ENCODE results near the gene TIMM22. TPM values are rescaled to one million over a fixed set of nuclear protein-coding genes. Genes with fewer than 3 reads are reported as not detected.

The TIMM22 gene
- total and polyA plus RNA-seq, 12 donors, result 7.8 to 49.0 (median 15.2) TPM

GRCh38 chr17:1029922-1030644, 33.2 kb downstream of the TIMM22 start:
- intact Hi-C loops (cut with DNase I), result no loop called here
- TF ChIP-seq, protein P1, sequence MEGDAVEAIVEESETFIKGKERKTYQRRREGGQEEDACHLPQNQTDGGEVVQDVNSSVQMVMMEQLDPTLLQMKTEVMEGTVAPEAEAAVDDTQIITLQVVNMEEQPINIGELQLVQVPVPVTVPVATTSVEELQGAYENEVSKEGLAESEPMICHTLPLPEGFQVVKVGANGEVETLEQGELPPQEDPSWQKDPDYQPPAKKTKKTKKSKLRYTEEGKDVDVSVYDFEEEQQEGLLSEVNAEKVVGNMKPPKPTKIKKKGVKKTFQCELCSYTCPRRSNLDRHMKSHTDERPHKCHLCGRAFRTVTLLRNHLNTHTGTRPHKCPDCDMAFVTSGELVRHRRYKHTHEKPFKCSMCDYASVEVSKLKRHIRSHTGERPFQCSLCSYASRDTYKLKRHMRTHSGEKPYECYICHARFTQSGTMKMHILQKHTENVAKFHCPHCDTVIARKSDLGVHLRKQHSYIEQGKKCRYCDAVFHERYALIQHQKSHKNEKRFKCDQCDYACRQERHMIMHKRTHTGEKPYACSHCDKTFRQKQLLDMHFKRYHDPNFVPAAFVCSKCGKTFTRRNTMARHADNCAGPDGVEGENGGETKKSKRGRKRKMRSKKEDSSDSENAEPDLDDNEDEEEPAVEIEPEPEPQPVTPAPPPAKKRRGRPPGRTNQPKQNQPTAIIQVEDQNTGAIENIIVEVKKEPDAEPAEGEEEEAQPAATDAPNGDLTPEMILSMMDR (IDR thresholded peaks at IDR 0.05), result no peak
- TF ChIP-seq POLR2A (IDR thresholded peaks at IDR 0.05), result no peak
- Histone ChIP-seq H3K27ac (peak overlapping the region in 4 of 5 donors; percentile 34 to 71 (median 62)), H3K4me1 (replicated peaks in 1 of 2) (peaks cover 16 to 38% of the 10 kb centered on the region in 2 donors), H3K9me3 (replicated peaks in 1 of 3) (no peaks in the 10 kb centered on the region), H3K27me3 (no peaks in the 10 kb centered on the region), H3K36me3 (replicated peaks in 1 of 2) (no peaks in the 10 kb centered on the region), H3K4me3 (no peak overlapping the region)
- DNase-seq, result no peak
- WGBS, 4 donors, result 68 to 97% (median 78%) methylated on average over 11 to 20 of the region's 20 CpGs

DNA sequence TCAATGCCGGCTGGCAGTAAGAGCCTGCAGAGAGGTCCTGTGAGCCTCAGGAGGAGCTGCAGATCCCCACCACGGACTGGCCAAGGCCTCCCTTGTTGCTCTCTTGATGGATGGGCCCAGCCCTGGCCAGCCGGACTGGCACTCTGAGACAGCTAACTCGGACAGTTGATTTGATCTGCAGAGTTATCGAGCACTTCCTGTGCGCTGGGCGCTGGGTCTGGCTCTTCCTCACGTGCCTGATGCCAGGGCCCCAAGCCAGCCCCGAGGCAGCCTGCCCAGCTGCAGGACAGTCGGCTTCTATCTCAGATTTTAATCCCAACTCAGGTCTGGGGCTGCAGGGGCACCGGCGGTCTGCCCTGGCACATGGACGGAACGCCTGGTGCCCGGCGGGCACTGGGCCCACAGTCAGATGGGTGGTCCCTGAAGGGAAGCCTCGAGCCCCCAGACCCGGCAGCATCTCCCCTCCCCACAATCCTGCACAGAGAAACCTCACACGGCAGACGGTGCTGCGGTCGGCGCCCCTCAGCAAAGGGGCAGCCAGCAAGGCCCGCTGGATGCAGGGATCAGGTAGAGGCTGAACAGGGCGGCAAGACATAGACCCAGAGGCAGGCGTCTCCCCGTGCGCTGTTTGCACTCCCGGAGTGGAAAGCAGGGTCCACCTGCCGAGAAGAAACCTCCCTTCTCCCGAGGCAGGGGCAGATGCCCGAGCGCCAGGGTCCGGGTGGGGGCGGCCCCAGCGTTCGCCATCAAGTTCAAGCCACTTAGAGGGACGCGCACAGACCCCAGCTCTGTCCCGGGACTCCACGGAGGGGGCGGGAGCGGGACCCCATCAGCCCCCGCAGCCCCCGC, 34.0 kb downstream of the TIMM22 start:
- WGBS, 4 donors, result 35 to 47% (median 39%) methylated on average over 3 to 45 of the region's 45 CpGs
- peaks cover 16 to 38% of the 10 kb centered on the region in 2 donors for H3K4me1 ChIP-seq (replicated peaks in 1 of 2)
- intact Hi-C loops (cut with DNase I), result no loop called here

GRCh38 chr17:1031711-1032110, 34.8 kb downstream of the TIMM22 start:
- intact Hi-C loops (cut with DNase I), result no loop called here
- no peaks in the 10 kb centered on the region for H3K36me3 ChIP-seq (replicated peaks in 1 of 2)
- WGBS, 4 donors, result 7 to 30% (median 19%) methylated on average over 2 to 35 of the region's 35 CpGs
- H3K9me3 ChIP-seq (replicated peaks in 1 of 3), result no peaks in the 10 kb centered on the region
- no peak for TF ChIP-seq POLR2A (IDR thresholded peaks at IDR 0.05)
- TF ChIP-seq, protein P1 (IDR thresholded peaks at IDR 0.05), result no peak
- peak overlapping the region in 2 of 5 donors; percentile 71 for H3K27ac ChIP-seq
- no peaks in the 10 kb centered on the region for H3K27me3 ChIP-seq
- H3K4me3 ChIP-seq, result peak overlapping the region in 1 of 4 donors; percentile 48
- H3K4me1 ChIP-seq (replicated peaks in 1 of 2), result peaks cover 16 to 38% of the 10 kb centered on the region in 2 donors
- DNase-seq, result peak; percentile 59 to 81 (median 72)

More for the DNA sequence above, 34.0 kb downstream of the TIMM22 start:
- TF ChIP-seq, protein P1 (IDR thresholded peaks at IDR 0.05), result no peak
- peak in 1 of 2 donors; percentile 24 for TF ChIP-seq POLR2A (IDR thresholded peaks at IDR 0.05)
- H3K27ac ChIP-seq, result peak overlapping the region in 4 of 5 donors; percentile 34 to 71 (median 62)
- peak; percentile 59 to 91 (median 79) for DNase-seq
- H3K36me3 ChIP-seq (replicated peaks in 1 of 2), result no peaks in the 10 kb centered on the region
- no peaks in the 10 kb centered on the region for H3K27me3 ChIP-seq
- H3K9me3 ChIP-seq (replicated peaks in 1 of 3), result no peaks in the 10 kb centered on the region
- peak overlapping the region in 1 of 4 donors; percentile 48 for H3K4me3 ChIP-seq

DNA sequence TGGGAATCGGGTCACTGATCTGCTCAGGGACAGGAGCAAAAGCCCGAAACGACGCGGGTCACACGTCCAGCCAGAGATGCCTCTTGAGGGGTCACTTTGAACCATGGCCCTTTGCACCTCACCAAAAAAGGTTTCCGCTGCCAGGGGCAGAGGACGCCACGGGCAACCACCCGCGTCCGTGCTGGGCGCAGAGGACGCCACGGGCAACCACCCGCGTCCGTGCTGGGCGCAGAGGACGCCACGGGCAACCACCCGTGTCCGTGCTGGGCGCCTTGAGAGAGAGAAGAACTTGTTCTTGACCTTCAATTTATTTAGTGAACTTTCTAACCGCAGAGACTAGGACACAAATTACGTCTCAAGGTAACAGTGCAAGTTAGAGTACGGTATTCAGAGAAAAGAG, 35.5 kb downstream of the TIMM22 start:
- no peak for DNase-seq
- H3K4me1 ChIP-seq (replicated peaks in 1 of 2), result peaks cover 16 to 38% of the 10 kb centered on the region in 2 donors
- H3K9me3 ChIP-seq (replicated peaks in 1 of 3), result no peaks in the 10 kb centered on the region
- no peaks in the 10 kb centered on the region for H3K27me3 ChIP-seq
- no peak overlapping the region for H3K27ac ChIP-seq
- no peak overlapping the region for H3K4me3 ChIP-seq
- TF ChIP-seq, protein P1 (IDR thresholded peaks at IDR 0.05), result no peak
- no peak for TF ChIP-seq POLR2A (IDR thresholded peaks at IDR 0.05)
- no peaks in the 10 kb centered on the region for H3K36me3 ChIP-seq (replicated peaks in 1 of 2)
- intact Hi-C loops (cut with DNase I), result no loop called here
- WGBS, 4 donors, result 67 to 80% (median 75%) methylated on average over 25 to 27 of the region's 27 CpGs

All from adrenal gland (tissue), 12 donors.